ENCODE results near the gene KCNF1. TPM values are rescaled to one million over a fixed set of nuclear protein-coding genes. Genes with fewer than 3 reads are reported as not detected.

Gene KCNF1, protein sequence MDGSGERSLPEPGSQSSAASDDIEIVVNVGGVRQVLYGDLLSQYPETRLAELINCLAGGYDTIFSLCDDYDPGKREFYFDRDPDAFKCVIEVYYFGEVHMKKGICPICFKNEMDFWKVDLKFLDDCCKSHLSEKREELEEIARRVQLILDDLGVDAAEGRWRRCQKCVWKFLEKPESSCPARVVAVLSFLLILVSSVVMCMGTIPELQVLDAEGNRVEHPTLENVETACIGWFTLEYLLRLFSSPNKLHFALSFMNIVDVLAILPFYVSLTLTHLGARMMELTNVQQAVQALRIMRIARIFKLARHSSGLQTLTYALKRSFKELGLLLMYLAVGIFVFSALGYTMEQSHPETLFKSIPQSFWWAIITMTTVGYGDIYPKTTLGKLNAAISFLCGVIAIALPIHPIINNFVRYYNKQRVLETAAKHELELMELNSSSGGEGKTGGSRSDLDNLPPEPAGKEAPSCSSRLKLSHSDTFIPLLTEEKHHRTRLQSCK
- not detected for total RNA-seq

DNA sequence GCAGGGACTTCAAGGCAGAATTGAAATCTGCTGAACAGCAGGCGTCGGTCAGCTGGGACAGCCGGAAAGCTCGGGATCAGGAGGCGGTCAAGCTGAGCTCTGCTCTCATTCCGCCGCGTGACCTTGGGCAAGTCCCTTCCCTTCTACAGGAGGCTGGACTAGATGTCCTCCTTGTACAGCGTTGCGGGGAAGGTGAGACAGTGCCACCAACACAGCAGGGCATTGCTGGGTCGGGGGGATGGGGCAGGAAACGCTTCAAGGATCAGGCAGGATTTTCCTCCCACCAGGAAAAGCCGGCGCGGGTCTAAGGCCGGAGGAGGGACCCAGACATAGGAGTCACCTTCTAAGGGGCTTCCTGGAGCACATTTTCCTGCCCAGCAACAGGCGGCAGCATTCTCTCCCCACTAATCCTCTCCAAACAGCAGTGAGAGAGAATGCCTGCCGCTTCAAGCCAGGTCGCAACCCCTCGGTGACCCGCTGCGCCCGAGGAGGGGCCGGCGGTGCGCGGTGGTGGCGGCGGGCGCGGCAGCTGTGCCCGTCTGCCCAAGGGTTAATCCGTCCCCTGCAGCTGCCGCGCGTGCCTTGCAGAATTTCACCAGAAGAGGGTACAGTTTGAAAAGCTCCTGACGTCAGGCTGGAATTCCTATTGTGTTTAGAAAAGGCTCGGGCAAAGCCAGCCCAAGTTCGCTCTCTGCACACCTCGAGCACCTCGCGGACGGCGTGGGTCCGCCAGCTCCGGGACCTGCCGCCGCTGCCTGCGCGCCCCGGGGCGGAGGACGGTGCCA lies at the start of gene KCNF1:
TSS of gene KCNF1 (plus strand) at position 644 of the 785 bp plus-strand sequence. CDS start 493 bp downstream, outside the sequence.
- no peak within 1 kb of the TSS for H3K4me3 ChIP-seq (ENCODE audit: low read depth, poor library complexity, severe bottlenecking)
- no peak for TF ChIP-seq POLR2A (IDR thresholded peaks at IDR 0.05)
- TF ChIP-seq, protein P1, sequence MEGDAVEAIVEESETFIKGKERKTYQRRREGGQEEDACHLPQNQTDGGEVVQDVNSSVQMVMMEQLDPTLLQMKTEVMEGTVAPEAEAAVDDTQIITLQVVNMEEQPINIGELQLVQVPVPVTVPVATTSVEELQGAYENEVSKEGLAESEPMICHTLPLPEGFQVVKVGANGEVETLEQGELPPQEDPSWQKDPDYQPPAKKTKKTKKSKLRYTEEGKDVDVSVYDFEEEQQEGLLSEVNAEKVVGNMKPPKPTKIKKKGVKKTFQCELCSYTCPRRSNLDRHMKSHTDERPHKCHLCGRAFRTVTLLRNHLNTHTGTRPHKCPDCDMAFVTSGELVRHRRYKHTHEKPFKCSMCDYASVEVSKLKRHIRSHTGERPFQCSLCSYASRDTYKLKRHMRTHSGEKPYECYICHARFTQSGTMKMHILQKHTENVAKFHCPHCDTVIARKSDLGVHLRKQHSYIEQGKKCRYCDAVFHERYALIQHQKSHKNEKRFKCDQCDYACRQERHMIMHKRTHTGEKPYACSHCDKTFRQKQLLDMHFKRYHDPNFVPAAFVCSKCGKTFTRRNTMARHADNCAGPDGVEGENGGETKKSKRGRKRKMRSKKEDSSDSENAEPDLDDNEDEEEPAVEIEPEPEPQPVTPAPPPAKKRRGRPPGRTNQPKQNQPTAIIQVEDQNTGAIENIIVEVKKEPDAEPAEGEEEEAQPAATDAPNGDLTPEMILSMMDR (IDR thresholded peaks at IDR 0.05): no peak
- WGBS, 2 donors: 13 to 28% methylated on average over 26 to 46 of the region's 53 CpGs
- peak in 1 of 2 donors; percentile 79 for DNase-seq (ENCODE audit: low spot score in 2 of 2)
- intact Hi-C loops (cut with DNase I; ENCODE audit: low total_unique reads): no loop called here

DNA sequence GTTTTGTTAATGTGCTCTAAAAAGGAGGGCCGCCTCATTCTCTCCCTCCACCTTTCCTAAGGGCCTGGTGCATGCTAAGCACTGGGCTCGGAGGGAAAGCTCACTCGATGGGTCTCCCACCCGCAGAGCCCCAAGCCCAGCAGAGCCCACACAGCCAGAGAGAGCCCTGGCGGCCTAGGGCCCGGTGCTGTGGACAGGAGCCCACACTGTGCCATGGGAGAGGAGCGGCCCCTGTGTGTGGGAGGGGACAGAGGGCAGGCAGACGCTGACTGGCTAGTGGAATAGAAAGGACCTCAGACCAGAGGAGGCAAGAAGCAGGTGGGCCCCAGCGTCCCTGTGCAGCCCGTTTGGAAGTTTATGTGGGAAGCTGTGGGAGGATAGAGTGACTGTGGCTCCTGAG lies 49.4 kb upstream of the KCNF1 start:
- intact Hi-C loops (cut with DNase I; ENCODE audit: low total_unique reads): no loop called here
- no peak overlapping the region for H3K4me3 ChIP-seq (ENCODE audit: low read depth, poor library complexity, severe bottlenecking)
- 88 to 89% methylated on average over 10 of the region's 10 CpGs for whole genome bisulfite sequencing, 2 donors
- TF ChIP-seq, protein P1 (IDR thresholded peaks at IDR 0.05): no peak
- no peak for TF ChIP-seq POLR2A (IDR thresholded peaks at IDR 0.05)
- no peak for DNase-seq (ENCODE audit: low spot score in 2 of 2)

DNA sequence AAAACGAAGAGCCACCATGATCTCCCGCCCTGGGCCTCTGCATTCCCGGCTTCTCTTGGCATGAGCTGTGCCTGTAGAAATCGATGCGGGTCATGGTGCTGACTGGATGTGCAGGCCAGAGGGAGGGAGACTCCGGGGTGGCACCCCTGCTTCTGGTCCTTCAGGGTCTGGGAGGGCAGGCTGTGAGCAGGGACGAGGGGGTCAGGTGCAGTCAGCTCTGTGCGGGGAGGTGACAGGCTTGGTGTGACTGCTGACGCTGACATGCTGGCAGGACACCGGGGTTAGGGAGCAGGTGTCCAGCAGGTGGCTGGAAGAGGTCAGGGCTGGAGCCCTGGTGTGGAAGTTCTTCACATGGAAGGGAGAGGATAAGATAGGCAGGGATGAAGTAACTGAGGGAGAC lies 48.7 kb upstream of the KCNF1 start:
- TF ChIP-seq POLR2A (IDR thresholded peaks at IDR 0.05): no peak
- TF ChIP-seq, protein P1 (IDR thresholded peaks at IDR 0.05): no peak
- no peak overlapping the region for H3K4me3 ChIP-seq (ENCODE audit: low read depth, poor library complexity, severe bottlenecking)
- WGBS, 2 donors: 88 to 90% methylated on average over 10 of the region's 10 CpGs
- DNase-seq (ENCODE audit: low spot score in 2 of 2): no peak
- intact Hi-C loops (cut with DNase I; ENCODE audit: low total_unique reads): no loop called here

DNA sequence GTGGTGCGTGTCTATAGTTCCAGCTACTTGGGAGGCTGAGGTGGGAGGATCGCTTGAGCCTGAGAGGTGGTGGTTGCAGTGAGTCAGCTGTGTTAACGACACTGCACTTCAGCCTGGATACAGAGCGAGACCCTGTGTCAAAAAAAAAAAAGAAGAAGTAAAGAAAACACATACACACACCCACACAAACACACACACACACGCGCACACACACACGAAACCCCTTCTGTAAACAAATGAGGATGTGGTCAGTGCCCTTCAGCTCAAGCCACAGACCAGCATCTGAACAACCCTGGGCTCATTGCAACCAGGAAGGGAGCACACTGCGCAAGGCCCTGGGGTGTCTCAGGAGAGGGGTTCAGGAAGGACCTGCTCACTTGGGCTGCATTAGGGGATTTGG lies 47.9 kb upstream of the KCNF1 start:
- WGBS, 2 donors: 72 to 77% methylated on average over 8 of the region's 8 CpGs
- no peak overlapping the region for H3K4me3 ChIP-seq (ENCODE audit: low read depth, poor library complexity, severe bottlenecking)
- DNase-seq (ENCODE audit: low spot score in 2 of 2): no peak
- intact Hi-C loops (cut with DNase I; ENCODE audit: low total_unique reads): no loop called here
- TF ChIP-seq, protein P1 (IDR thresholded peaks at IDR 0.05): no peak
- no peak for TF ChIP-seq POLR2A (IDR thresholded peaks at IDR 0.05)

DNA sequence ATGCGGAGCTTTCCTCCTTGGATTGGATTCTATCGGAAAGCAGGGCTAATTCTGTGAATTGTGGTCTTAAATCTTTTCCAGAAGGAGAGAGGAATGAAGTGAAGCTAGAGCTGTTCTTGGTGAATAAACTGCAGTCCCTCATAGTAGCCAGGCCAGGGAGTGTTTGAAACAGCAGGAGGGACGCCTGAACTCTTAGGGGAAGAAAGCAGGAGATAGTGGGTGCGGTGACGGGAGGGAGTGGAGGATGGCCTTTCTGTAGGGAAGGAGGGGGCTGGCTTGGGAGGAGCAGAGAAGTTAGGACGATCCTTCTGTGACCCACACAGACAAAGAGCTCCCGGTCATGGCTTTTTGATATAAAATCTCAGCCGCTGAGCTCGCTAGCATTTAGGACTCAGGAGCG lies 47.5 kb upstream of the KCNF1 start:
- no peak overlapping the region for H3K4me3 ChIP-seq (ENCODE audit: low read depth, poor library complexity, severe bottlenecking)
- DNase-seq (ENCODE audit: low spot score in 2 of 2): no peak
- 63 to 71% methylated on average over 10 of the region's 10 CpGs for WGBS, 2 donors
- intact Hi-C loops (cut with DNase I; ENCODE audit: low total_unique reads): no loop called here
- TF ChIP-seq, protein P1 (IDR thresholded peaks at IDR 0.05): no peak
- no peak for TF ChIP-seq POLR2A (IDR thresholded peaks at IDR 0.05)
